Measurements from ENCODE around the gene PLEKHM3.

DNA sequence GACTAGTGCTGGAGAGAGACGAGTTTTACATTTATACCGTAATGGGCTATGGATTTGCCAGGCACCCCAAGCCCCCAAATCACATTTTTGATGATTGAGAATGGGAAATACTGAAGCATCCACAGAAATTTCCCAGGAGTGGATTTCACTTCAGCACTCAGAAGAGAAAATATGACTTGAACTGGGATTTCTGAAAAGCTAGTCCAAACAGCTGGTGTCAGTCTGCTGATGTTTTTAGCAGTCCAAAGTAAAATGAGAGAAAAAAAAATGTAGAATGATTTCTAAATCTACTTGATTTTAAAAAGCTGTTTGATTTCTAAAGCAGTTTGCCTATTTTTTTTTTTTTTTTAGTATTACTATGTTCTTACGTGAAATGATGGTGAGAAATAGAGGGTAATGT is 105.0 kb downstream of the PLEKHM3 start:
- no peak for TF ChIP-seq ZNF260 (CRISPR knock-in tag; IDR thresholded peaks at IDR 0.05; ENCODE audit: borderline replicate concordance, low read depth)
- TF ChIP-seq ARHGAP35 (CRISPR knock-in tag; IDR thresholded peaks at IDR 0.05; ENCODE audit: borderline replicate concordance): no peak
- no peak for TF ChIP-seq ZFP37 (CRISPR knock-in tag; IDR thresholded peaks at IDR 0.05; ENCODE audit: borderline replicate concordance)
- TF ChIP-seq, protein P1, sequence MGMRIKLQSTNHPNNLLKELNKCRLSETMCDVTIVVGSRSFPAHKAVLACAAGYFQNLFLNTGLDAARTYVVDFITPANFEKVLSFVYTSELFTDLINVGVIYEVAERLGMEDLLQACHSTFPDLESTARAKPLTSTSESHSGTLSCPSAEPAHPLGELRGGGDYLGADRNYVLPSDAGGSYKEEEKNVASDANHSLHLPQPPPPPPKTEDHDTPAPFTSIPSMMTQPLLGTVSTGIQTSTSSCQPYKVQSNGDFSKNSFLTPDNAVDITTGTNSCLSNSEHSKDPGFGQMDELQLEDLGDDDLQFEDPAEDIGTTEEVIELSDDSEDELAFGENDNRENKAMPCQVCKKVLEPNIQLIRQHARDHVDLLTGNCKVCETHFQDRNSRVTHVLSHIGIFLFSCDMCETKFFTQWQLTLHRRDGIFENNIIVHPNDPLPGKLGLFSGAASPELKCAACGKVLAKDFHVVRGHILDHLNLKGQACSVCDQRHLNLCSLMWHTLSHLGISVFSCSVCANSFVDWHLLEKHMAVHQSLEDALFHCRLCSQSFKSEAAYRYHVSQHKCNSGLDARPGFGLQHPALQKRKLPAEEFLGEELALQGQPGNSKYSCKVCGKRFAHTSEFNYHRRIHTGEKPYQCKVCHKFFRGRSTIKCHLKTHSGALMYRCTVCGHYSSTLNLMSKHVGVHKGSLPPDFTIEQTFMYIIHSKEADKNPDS (CRISPR knock-in tag; IDR thresholded peaks at IDR 0.05): no peak
- TF ChIP-seq RFX1 (IDR thresholded peaks at IDR 0.05): no peak
- TF ChIP-seq FOXK1 (CRISPR knock-in tag; IDR thresholded peaks at IDR 0.05; ENCODE audit: borderline replicate concordance, low read depth): no peak
- no peak for TF ChIP-seq ZSCAN29 (CRISPR knock-in tag; conservative IDR thresholded peaks at IDR 0.05)
- TF ChIP-seq ADNP (CRISPR knock-in tag; IDR thresholded peaks at IDR 0.05): no peak
- TF ChIP-seq, protein P2, sequence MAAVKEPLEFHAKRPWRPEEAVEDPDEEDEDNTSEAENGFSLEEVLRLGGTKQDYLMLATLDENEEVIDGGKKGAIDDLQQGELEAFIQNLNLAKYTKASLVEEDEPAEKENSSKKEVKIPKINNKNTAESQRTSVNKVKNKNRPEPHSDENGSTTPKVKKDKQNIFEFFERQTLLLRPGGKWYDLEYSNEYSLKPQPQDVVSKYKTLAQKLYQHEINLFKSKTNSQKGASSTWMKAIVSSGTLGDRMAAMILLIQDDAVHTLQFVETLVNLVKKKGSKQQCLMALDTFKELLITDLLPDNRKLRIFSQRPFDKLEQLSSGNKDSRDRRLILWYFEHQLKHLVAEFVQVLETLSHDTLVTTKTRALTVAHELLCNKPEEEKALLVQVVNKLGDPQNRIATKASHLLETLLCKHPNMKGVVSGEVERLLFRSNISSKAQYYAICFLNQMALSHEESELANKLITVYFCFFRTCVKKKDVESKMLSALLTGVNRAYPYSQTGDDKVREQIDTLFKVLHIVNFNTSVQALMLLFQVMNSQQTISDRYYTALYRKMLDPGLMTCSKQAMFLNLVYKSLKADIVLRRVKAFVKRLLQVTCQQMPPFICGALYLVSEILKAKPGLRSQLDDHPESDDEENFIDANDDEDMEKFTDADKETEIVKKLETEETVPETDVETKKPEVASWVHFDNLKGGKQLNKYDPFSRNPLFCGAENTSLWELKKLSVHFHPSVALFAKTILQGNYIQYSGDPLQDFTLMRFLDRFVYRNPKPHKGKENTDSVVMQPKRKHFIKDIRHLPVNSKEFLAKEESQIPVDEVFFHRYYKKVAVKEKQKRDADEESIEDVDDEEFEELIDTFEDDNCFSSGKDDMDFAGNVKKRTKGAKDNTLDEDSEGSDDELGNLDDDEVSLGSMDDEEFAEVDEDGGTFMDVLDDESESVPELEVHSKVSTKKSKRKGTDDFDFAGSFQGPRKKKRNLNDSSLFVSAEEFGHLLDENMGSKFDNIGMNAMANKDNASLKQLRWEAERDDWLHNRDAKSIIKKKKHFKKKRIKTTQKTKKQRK (IDR thresholded peaks at IDR 0.05; ENCODE audit: low read length): no peak
- no peak for TF ChIP-seq GABPB1 (CRISPR knock-in tag; IDR thresholded peaks at IDR 0.05)
- no peak for TF ChIP-seq ZNF24 (IDR thresholded peaks at IDR 0.05)
- TF ChIP-seq ZNF292 (CRISPR knock-in tag; IDR thresholded peaks at IDR 0.05; ENCODE audit: borderline replicate concordance, low read depth): no peak
- TF ChIP-seq, protein P3, sequence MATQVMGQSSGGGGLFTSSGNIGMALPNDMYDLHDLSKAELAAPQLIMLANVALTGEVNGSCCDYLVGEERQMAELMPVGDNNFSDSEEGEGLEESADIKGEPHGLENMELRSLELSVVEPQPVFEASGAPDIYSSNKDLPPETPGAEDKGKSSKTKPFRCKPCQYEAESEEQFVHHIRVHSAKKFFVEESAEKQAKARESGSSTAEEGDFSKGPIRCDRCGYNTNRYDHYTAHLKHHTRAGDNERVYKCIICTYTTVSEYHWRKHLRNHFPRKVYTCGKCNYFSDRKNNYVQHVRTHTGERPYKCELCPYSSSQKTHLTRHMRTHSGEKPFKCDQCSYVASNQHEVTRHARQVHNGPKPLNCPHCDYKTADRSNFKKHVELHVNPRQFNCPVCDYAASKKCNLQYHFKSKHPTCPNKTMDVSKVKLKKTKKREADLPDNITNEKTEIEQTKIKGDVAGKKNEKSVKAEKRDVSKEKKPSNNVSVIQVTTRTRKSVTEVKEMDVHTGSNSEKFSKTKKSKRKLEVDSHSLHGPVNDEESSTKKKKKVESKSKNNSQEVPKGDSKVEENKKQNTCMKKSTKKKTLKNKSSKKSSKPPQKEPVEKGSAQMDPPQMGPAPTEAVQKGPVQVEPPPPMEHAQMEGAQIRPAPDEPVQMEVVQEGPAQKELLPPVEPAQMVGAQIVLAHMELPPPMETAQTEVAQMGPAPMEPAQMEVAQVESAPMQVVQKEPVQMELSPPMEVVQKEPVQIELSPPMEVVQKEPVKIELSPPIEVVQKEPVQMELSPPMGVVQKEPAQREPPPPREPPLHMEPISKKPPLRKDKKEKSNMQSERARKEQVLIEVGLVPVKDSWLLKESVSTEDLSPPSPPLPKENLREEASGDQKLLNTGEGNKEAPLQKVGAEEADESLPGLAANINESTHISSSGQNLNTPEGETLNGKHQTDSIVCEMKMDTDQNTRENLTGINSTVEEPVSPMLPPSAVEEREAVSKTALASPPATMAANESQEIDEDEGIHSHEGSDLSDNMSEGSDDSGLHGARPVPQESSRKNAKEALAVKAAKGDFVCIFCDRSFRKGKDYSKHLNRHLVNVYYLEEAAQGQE (IDR thresholded peaks at IDR 0.05; ENCODE audit: borderline replicate concordance in 1 of 2, low read depth in 1 of 2, low read length in 2 of 2): no peak
- TF ChIP-seq, protein P4, sequence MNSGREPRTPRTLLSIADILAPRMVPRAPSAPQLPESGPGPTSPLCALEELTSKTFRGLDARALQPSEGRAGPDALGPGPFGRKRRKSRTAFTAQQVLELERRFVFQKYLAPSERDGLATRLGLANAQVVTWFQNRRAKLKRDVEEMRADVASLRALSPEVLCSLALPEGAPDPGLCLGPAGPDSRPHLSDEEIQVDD (CRISPR knock-in tag; IDR thresholded peaks at IDR 0.05; ENCODE audit: borderline replicate concordance): no peak

All from HepG2 (cell line).